Heart left ventricle (tissue), 13 donors: ENCODE results near the gene RAB6A.

ENCODE experiments used
- CTCF ChIP-seq, 12 donors: fragments of 200-600 bp; sonication (generic) in 4 of 12; IDR thresholded peaks; one replicate each; pipeline versions ENCODE4 v1.5.0 to v1.8.0; 2018 to 2022; ENCODE audit warnings: antibody characterized with exemption in 12 of 12, mild to moderate bottlenecking in 5 of 12
- POLR2A ChIP-seq, 2 donors: fragments of 450-650 bp; IDR thresholded peaks; one replicate each; pipeline ENCODE4 v1.6.1; 2017; ENCODE audit warnings: antibody characterized with exemption in 2 of 2, mild to moderate bottlenecking in 2 of 2, moderate library complexity in 2 of 2
- donor health status: ischemic (EF 13 %, LVEDD 7.1; RV severe dilation, severe dysfunction).
- donor health status: DM: no; HTN: yes; CAD: no.
- donor health status: DM: no; HTN: no; CAD: no.
- donor health status: ischemic (EF 25% LVEDD 6.9; RV normal size, moderate dysfunction).
- donor health status: ischemic (EF 25% LVEDD 5.7; RV mildly dilated, moderate dysfunction).
- donor health status: ischemic (EF 35%, LVEDD 5.7; RV mildly dilated, moderate dysfunction).
- donor health status: nonischemic (EF 11% LVEDD 7.7; RV severe dilation, severe dysfunction).
- donor health status: DM: yes; HTN: yes; CAD: no.
- donor health status: PGD.
- donor health status: ischemic (EF 29% LVEDD 5.4; RV normal size, mild dysfunction).
- donor health status: nonischemic (EF 23%, LVEDD 6.1; RV moderate dilation, normal function).

GRCh38 chr11:73753938-73754337 is 6.9 kb downstream of the RAB6A start:
- TF ChIP-seq POLR2A (IDR thresholded peaks at IDR 0.05), result no peak
- TF ChIP-seq CTCF (IDR thresholded peaks at IDR 0.05), result no peak
